ENCODE measurements around the gene WDR88.
"Not testable (repeated sequence)": the region's sequence is repeated elsewhere in the genome, so short reads cannot be mapped to it uniquely, and the experiment has no call there.

The WDR88 gene

DNA sequence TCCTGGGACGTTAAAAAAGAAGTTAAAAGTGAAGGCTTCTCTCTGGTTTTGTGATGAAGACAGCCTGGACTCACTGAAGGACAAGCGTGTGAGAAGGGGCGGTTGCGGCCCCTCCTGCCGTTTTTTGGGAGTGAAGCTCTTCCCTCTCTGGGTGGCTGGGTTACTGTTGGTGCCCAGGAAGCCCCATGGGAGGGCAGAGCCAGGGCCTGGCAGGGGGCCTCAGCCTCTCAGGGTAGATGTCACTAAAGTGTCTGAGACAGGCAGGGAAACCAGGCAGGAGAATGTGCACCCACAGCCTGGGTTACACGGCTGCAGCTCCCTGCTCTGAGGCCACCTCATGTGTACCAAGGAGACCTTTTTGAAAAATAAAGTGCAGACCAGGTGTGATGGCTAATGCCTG, 1.5 kb upstream of the WDR88 start:
- DNase-seq = no peak

- no peak for DNase-seq
Measured at GRCh38 chr19:33132425-33132824, 511 bp downstream of the WDR88 start.

DNA sequence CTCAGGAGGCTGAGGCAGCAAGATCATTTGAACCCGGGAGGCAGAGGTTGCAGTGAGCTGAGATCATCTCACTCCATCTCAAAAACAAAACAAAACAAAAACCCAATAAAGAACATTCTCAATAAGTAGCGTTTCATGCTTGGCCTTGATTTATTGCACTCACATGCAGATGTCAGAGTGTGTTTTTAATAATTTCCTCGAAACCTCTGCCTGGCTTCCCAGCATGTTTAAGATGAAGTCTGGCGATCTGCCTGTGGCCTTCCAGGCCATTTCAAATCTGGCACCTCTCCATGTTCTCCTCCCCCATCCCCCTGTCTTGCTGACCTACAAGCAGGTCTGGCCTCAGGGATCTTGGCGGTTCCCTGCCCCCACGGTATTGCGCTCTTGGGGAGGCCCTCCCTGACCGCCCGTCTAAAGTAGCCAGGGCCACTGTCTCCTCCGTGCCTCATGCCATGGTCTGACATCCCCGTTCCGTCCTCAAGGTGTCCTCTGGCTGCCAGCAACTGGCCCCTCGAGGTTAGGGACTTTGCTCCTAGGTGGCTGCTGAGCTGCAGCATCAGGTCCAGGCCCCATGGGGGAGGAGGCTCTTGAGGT, 1.6 kb downstream of the WDR88 start:
- DNase-seq = no peak

- peak in 2 of 5 experiments; percentile 27 to 71 for DNase-seq
Measured at GRCh38 chr19:33134571-33135041, 2.7 kb downstream of the WDR88 start.

GRCh38 chr19:33139165-33139564, 7.3 kb downstream of the WDR88 start:
- no peak for DNase-seq

- DNase-seq = peak; percentile 25 to 61 (median 38)
Measured at GRCh38 chr19:33143897-33144405, 12.0 kb downstream of the WDR88 start.

DNA sequence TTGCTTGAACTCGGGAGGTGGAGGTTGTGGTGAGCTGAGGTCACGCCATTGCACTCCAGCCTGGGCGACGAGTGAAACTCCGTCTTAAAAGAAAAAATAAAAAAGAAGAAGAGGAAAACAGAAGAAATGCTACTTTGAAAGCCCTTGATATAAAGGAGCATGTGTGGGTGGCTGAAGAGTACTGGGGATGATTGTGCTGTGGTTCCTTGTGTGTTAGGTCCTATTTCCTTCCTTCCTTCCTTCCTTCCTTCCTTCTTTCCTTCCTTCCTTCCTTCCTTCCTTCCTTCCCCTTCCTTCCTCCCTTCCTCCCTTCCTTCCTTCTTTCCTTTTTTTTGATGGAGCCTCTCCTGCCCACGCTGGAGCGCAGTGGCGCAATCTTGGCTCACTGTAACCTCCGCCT, 14.3 kb downstream of the WDR88 start:
- no peak for DNase-seq

GRCh38 chr19:33147538-33147937, 15.6 kb downstream of the WDR88 start:
- no peak for DNase-seq

GRCh38 chr19:33150852-33151518, 19.1 kb downstream of the WDR88 start:
- DNase-seq = no peak

GRCh38 chr19:33152176-33152575, 20.3 kb downstream of the WDR88 start:
- DNase-seq = no peak

DNA sequence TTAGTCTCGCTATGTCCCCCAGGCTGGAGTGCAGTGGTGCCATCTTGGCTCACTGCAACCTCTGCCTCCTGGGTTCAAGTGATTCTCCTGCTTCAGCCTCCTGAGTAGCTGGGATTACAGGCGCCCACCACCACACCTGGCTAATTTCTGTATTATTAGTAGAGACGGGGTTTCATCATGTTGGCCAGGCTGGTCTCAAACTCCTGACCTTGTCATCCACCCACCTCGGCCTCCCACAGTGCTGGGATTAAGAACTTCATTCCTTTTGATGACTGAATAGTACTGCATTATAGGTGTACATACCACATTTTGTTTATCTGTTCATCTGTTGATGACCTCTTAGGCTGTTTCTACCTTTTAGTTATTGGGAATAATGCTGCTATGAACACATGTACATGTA, 20.7 kb downstream of the WDR88 start:
- not testable (repeated sequence) for DNase-seq

- DNase-seq = not testable (repeated sequence)
Measured at GRCh38 chr19:33154313-33154712, 22.4 kb downstream of the WDR88 start.

DNA sequence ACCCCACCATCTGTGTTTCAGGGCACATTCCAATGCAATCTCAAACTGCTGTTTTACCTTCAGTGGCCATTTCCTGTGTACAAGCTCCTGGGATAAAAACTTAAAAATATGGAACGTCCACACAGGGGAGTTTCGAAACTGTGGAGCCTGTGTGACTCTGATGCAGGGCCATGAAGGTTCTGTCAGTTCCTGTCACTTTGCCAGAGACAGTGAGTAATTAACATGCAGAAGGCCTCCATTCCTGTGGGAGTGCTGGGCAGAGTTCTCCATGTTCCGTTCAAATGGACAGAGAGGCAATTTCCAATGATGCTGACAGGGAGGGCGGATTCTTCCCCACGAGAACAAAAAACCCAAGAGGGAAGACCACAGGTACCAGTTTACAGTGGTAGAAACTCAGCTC, 24.4 kb downstream of the WDR88 start:
- DNase-seq = no peak

DNA sequence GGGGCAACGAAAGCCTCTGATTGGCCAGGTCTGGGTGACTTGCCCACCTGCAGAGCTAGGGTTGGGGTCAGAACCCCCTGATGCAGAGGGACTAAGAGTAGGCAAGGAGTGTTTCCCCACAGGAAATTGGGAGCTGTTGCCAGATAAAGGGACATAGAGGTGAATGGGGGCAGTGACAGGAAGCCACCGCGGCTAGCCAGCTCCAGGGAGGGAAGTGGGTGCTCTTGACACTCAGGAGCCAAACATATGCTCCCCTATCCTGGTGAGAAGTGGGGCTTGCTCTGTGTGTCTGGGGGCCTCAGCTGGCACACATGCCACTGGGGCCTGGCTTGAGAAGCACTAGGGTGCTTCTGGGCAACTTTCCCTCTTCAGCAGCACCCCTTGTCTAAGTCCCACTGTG, 26.0 kb downstream of the WDR88 start:
- no peak for DNase-seq

- DNase-seq = no peak
Measured at GRCh38 chr19:33158365-33158764, 26.5 kb downstream of the WDR88 start.

- no peak for DNase-seq
Measured at GRCh38 chr19:33159149-33159548, 27.2 kb downstream of the WDR88 start.

DNA sequence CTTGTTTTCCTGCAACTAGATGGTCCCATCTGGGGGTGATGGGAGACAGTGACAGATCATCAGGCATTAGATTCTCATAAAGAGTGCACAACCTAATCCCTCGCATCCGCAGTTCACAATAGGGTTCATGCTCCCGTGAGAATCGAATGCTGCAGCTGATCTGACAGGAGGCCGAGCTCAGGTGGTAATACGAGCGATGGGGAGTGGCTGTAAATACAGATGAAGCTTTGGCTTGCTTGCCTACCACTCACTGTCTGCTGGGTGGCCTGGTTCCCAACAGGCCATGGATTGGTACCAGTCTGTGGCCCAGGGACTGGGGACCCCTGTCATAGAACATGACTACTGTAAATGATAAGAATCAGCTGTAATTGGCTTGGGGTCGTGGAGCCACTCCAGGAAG, 28.0 kb downstream of the WDR88 start:
- no peak for DNase-seq

DNA sequence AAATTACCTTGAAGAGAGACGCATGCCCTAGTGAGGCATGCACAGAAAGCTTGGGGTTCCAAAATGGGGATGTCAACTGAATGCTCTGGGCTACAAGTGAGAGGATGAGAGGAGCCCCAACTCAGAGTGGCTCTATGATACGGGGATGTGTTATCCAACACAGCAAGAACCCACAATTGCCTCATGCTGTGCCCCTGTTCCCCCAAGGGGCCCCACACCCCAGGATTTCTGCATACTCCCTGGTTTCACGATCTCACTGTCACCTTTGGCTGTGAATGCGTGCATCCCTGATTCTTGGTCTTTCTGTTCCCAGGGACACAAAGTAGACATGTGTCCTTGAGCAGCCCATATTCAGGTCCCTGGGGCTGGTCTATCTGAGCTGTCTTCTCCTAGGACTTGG, 29.3 kb downstream of the WDR88 start:
- no peak for DNase-seq

GRCh38 chr19:33163481-33163880, 31.6 kb downstream of the WDR88 start:
- DNase-seq = no peak

DNA sequence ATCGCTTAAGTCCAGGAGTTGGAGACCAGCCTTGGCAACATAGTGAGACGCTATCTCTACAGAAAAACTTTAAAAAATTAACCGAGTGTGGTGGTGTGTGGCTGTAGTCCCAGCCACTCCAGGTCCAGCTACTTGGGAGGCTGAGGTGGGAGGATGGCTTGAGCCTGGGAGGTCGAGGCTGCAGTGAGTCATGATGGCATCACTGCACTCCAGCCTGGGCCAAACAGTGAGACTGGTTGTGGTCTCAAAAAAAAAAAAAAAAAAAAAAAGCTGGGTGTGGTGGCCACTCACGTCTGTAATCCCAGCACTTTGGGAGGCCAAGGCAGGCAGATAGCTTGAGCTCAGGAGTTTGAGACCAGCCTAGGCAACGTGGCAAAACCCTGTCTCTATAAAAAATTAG, 34.1 kb downstream of the WDR88 start:
- DNase-seq = not testable (repeated sequence)

GRCh38 chr19:33167438-33167837, 35.5 kb downstream of the WDR88 start:
- no peak for DNase-seq

- DNase-seq = no peak
Measured at GRCh38 chr19:33168528-33168927, 36.6 kb downstream of the WDR88 start.

- DNase-seq = no peak
Measured at GRCh38 chr19:33171222-33171795, 39.4 kb downstream of the WDR88 start.

- DNase-seq = no peak
Measured at GRCh38 chr19:33171916-33172359, 40.0 kb downstream of the WDR88 start.

Measured in T-helper 2 cell (primary cell).